Adrenal gland (tissue), 12 donors: ENCODE measurements around the gene AK5. TPM values are rescaled to one million over a fixed set of nuclear protein-coding genes. Genes with fewer than 3 reads are reported as not detected.
A peak's percentile ranks its signal among the peaks of the same experiment; 100 is the strongest.

Experiments
- DNase-seq, 7 donors: peaks; one replicate each; pipeline ENCODE4 v3.0.0-alpha.2; 2019 to 2020
- H3K27ac ChIP-seq, 5 donors: fragments of 200-600 bp; sonication (generic) in 4 of 5; 1 replicate in 3 of 5; 2 replicates in 2 of 5; pipeline versions ENCODE4 v1.5.1 to v1.8.0; 2016 to 2020; ENCODE audit warnings: mild to moderate bottlenecking in 1 of 5
- H3K27me3 ChIP-seq: fragments of 200-600 bp; 2 replicates; pipeline ENCODE4 v1.8.0; 2021
- H3K36me3 ChIP-seq, 2 donors: fragments of 200-600 bp; replicated peaks in 1 of 2; 1 replicate in 1 of 2; 2 replicates in 1 of 2; pipeline versions ENCODE4 v1.5.1 to v1.8.0; 2018 to 2022
- H3K4me1 ChIP-seq, 2 donors: fragments of 200-600 bp; replicated peaks in 1 of 2; 1 replicate in 1 of 2; 2 replicates in 1 of 2; pipeline versions ENCODE4 v1.5.1 to v1.8.0; 2018 to 2021
- H3K4me3 ChIP-seq, 4 donors: fragments of 200-600 bp; sonication (generic) in 3 of 4; one replicate each; pipeline ENCODE4 v1.5.1; 2016 to 2018
- H3K9me3 ChIP-seq, 3 donors: fragments of 200-600 bp; sonication (generic) in 1 of 3; replicated peaks in 1 of 3; 1 replicate in 2 of 3; 2 replicates in 1 of 3; pipeline versions ENCODE4 v1.5.1 to v1.8.0; 2016 to 2021
- POLR2A ChIP-seq, 2 donors: fragments of 450-650 bp; IDR thresholded peaks; one replicate each; pipeline ENCODE4 v1.6.1; 2017; ENCODE audit warnings: antibody characterized with exemption in 2 of 2, mild to moderate bottlenecking in 2 of 2, moderate library complexity in 1 of 2
- WGBS, 4 donors: extraction: QIAGEN DNeasy Blood & Tissue Kit in 2 of 4; methylation state at CpG; one replicate each; pipeline versions ENCODE4 v1.1.5 to v1.1.7; 2013 to 2017; 5-methylcytosine and 5-hydroxymethylcytosine counted together
- intact Hi-C, 2 donors: fragments of 100-400 bp; cut with DNase I; formaldehyde crosslinking; loops; one replicate each; pipeline versions ENCODE4 v1.14.1 to v1.15.0; 2022 to 2023
- polyA plus RNA-seq, 3 donors: library from polyadenylated mRNA; stranded (reverse); fragments of 200-250 nt in 2 of 3; fragments of 350-450 nt in 1 of 3; fragmentation: Illumina TruSeq in 1 of 3; extraction: RNeasy Lipid Tissue Mini Kit (QIAGEN cat#74804) in 1 of 3; gene quantifications; one replicate each; pipeline ENCODE4 v1.2.3, GENCODE V29; 2013 to 2014
- total RNA-seq, 9 donors: library from RNA; depleted of rRNA in 4 of 9; stranded (reverse); fragments of >200 nt in 4 of 9; fragments of 120-200 nt in 1 of 9; fragmentation: NEBNext Ultra II Directional in 1 of 9; extraction: Animal tissue kit (Norgen Biotek cat#: 25700) in 1 of 9; gene quantifications; one replicate each; pipeline versions ENCODE4 v1.1.0 to v1.2.4, GENCODE V29; 2013 to 2023
- TF ChIP-seq, protein P1 (sequence below), 6 experiments: fragments of 450-650 bp in 4 of 6; fragments of 200-600 bp in 2 of 6; sonication (generic) in 1 of 6; IDR thresholded peaks; 1 replicate in 5 of 6; 2 replicates in 1 of 6; pipeline versions ENCODE4 v1.5.1 to v1.8.0; 2016 to 2021; ENCODE audit warnings: antibody characterized with exemption in 6 of 6, mild to moderate bottlenecking in 2 of 6, moderate library complexity in 1 of 6
- donor health status: healthy with polysubstance abuse.
- donor health status: Bipolar disorder and iron deficiency.
- donor health status: DM: yes; HTN: yes; CAD: no.
- donor health status: DM: no; HTN: no; CAD: no.
- donor health status: DM: no; HTN: no; CAD: no.
- donor health status: DM: yes; HTN: yes; CAD: no.

Gene AK5
- total and polyA plus RNA-seq, 12 donors = 0.34 to 2.3 (median 1.1) TPM; not detected in 4

DNA sequence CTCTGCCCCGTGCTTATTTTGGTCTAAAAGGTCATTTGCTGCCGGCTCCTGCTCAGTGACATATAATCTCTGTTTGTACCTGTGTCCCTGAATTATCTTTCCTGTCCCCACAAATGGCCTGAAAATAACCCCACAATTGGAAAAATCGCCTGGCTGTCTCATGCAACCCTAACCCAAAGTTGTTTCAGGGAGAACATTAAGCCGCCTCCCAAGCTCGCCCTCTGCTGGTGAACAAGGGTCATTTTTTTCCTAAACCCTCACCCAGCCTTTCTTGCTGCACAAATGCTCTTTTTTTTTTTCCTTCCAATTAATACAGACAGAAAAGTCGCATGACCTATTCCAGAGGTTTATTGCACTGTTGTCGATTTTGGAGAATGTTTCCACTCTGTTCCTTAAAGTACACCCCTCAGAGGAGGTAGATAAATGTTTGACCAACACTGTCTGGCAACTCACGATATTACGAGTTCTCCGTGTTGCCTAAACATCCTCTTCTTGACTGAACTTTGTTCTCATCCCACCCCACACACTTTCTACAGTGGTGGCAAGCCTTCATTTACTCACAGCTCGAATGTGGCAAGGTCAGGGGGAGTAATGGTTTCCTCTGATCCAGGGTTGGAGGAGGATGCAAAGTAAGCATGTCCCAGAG is 252.0 kb downstream of the AK5 start:
- DNase-seq = peak; percentile 47 to 74 (median 60)
- intact Hi-C loops = loop anchor here (5.0 to 10.0 kb wide), 2 partner anchors 386 to 389 kb away; no protein-coding TSS in a partner anchor
- Histone ChIP-seq H3K27me3 (no peaks in the 10 kb centered on the region), H3K4me3 (no peak overlapping the region), H3K27ac (no peak overlapping the region), H3K4me1 (peaks cover 0 to 5% of the 10 kb centered on the region in 2 donors), H3K9me3 (no peaks in the 10 kb centered on the region), H3K36me3 (no peaks in the 10 kb centered on the region)
- no peak for TF ChIP-seq POLR2A (IDR thresholded peaks at IDR 0.05)
- TF ChIP-seq, protein P1, sequence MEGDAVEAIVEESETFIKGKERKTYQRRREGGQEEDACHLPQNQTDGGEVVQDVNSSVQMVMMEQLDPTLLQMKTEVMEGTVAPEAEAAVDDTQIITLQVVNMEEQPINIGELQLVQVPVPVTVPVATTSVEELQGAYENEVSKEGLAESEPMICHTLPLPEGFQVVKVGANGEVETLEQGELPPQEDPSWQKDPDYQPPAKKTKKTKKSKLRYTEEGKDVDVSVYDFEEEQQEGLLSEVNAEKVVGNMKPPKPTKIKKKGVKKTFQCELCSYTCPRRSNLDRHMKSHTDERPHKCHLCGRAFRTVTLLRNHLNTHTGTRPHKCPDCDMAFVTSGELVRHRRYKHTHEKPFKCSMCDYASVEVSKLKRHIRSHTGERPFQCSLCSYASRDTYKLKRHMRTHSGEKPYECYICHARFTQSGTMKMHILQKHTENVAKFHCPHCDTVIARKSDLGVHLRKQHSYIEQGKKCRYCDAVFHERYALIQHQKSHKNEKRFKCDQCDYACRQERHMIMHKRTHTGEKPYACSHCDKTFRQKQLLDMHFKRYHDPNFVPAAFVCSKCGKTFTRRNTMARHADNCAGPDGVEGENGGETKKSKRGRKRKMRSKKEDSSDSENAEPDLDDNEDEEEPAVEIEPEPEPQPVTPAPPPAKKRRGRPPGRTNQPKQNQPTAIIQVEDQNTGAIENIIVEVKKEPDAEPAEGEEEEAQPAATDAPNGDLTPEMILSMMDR (IDR thresholded peaks at IDR 0.05) = peak; percentile 79 to 90 (median 82)
- 29 to 32% (median 31%) methylated on average over 11 of the region's 11 CpGs for WGBS, 4 donors

DNA sequence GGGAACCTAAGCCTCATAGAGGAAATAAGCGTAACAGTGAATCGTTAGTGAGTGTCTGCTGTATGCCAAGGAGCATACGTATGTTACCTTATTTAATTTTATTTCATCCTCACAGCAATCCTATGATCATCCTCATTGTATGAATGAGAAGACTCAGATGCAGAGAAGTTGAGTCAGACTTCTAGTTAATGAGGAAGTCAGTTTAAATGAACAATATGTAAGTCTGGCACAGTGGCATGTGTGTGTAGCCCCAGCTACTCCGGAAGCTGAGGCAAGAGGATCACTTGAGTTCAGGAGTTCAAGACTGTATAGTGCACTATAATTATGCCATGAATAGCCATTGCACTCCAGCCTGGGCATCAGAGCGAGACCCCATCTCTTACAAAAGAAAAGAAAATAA is 252.6 kb downstream of the AK5 start:
- H3K4me3 ChIP-seq = no peak overlapping the region
- DNase-seq = no peak
- intact Hi-C loops = loop anchor here (5.0 to 10.0 kb wide), 2 partner anchors 387 to 390 kb away; no protein-coding TSS in a partner anchor
- no peaks in the 10 kb centered on the region for H3K36me3 ChIP-seq
- peaks cover 0 to 5% of the 10 kb centered on the region in 2 donors for H3K4me1 ChIP-seq
- H3K27me3 ChIP-seq = no peaks in the 10 kb centered on the region
- TF ChIP-seq POLR2A (IDR thresholded peaks at IDR 0.05) = no peak
- TF ChIP-seq, protein P1 (IDR thresholded peaks at IDR 0.05) = no peak
- H3K9me3 ChIP-seq = no peaks in the 10 kb centered on the region
- no peak overlapping the region for H3K27ac ChIP-seq
- 62 to 81% (median 68%) methylated on average over 5 of the region's 5 CpGs for WGBS, 4 donors

DNA sequence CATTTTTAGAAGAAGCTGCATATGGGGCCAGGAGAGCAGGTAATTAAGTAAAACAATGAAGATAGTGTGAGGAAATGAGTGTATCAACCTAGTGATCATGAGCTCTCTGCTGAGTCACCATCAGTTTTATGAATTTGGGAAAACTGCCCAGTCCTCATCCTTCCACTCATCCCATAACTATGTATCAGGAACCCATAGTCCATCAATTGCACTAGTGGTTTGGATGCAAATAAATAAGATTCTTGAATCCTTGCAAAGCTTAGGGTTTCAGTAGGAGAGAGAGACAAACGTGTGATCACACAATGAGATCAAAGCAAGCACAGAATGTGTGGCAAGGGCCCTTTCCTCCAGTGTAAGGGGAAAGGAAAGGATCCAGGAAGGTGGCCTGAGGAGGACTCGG is 255.0 kb downstream of the AK5 start:
- intact Hi-C loops = loop anchor here in 1 of 2 donors (10.0 kb wide), 1 partner anchor 392 kb away; no protein-coding TSS in a partner anchor

DNA sequence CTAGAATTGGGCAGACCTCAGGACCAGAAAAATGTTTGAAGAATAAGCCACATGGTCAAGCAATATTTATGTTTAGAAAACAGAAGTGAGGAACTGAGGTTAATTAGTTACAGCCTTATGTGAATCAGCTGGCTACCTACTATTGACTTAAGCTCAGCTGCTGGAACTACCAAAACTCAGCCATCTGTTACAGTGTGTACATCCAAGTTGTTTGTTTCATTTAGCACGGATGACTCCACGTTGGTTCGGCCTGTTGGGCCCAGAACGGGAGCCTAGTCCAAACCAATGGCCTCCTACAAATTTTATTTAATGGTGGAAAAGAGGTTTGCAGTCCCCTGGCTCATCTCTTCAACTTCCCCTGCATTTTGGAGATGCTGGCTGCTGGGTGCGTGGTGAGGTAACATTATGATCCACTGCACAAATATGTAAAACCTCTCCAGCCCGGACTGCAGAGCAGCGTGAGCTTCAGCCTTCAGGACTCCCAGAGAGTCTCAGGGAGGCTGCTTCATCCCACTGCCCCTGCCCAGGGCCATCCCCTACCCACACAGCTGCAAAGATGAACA is 257.2 kb downstream of the AK5 start:
- H3K9me3 ChIP-seq = no peaks in the 10 kb centered on the region
- 80 to 90% (median 83%) methylated on average over 7 of the region's 7 CpGs for WGBS, 4 donors
- no peak overlapping the region for H3K4me3 ChIP-seq
- H3K27me3 ChIP-seq = no peaks in the 10 kb centered on the region
- no peaks in the 10 kb centered on the region for H3K4me1 ChIP-seq
- intact Hi-C loops = loop anchor here in 1 of 2 donors (10.0 kb wide), 1 partner anchor 394 kb away; no protein-coding TSS in a partner anchor
- DNase-seq = no peak
- H3K36me3 ChIP-seq = no peaks in the 10 kb centered on the region
- no peak for TF ChIP-seq POLR2A (IDR thresholded peaks at IDR 0.05)
- TF ChIP-seq, protein P1 (IDR thresholded peaks at IDR 0.05) = no peak
- H3K27ac ChIP-seq = no peak overlapping the region

More for the DNA sequence above, 255.0 kb downstream of the AK5 start:
- no peak overlapping the region for H3K27ac ChIP-seq
- 56 to 77% (median 72%) methylated on average over 2 of the region's 2 CpGs for WGBS, 4 donors
- H3K36me3 ChIP-seq = no peaks in the 10 kb centered on the region
- H3K27me3 ChIP-seq = no peaks in the 10 kb centered on the region
- no peak for TF ChIP-seq POLR2A (IDR thresholded peaks at IDR 0.05)
- TF ChIP-seq, protein P1 (IDR thresholded peaks at IDR 0.05) = no peak
- no peaks in the 10 kb centered on the region for H3K9me3 ChIP-seq
- peaks cover 0 to 5% of the 10 kb centered on the region in 2 donors for H3K4me1 ChIP-seq
- peak in 2 of 7 donors; percentile 15 to 25 for DNase-seq
- H3K4me3 ChIP-seq = no peak overlapping the region
